NB4 (cell line): ENCODE results near the gene SCN3A.
A peak's percentile ranks its signal among the peaks of the same experiment; 100 is the strongest.

ENCODE experiments used
- DNase-seq: peaks from one replicate; pipeline ENCODE4 v3.0.0; 2010; ENCODE audit warnings: low read depth
- H3K4me3 ChIP-seq: one replicate; pipeline ENCODE4 v1.5.1; 2011; ENCODE audit warnings: mild to moderate bottlenecking, low read depth, low read length, moderate library complexity
- CTCF ChIP-seq: IDR thresholded peaks from one replicate; pipeline ENCODE4 v1.5.1; 2012; ENCODE audit warnings: low read depth, low read length
- MAX ChIP-seq: IDR thresholded peaks from 2 replicates; pipeline ENCODE4 v1.6.1; 2011; ENCODE audit warnings: low read depth, low read length
- MYC ChIP-seq: IDR thresholded peaks from 2 replicates; pipeline ENCODE4 v1.6.1; 2011; ENCODE audit warnings: low read depth, low read length
- POLR2A ChIP-seq: IDR thresholded peaks from 2 replicates; pipeline ENCODE4 v1.6.1; 2011; ENCODE audit warnings: mild to moderate bottlenecking; ENCODE audit not compliant: insufficient read length; ENCODE audit errors: extremely low read depth

SCN3A gene

GRCh38 chr2:165185633-165186032 is 18.2 kb downstream of the SCN3A start:
- TF ChIP-seq MAX (no peak), POLR2A (no peak), CTCF (no peak), MYC (no peak)
- DNase-seq = no peak
- no peak overlapping the region for H3K4me3 ChIP-seq

- DNase-seq = no peak
- no peak overlapping the region for H3K4me3 ChIP-seq
- TF ChIP-seq POLR2A (no peak), MYC (no peak), CTCF (no peak), MAX (no peak)
Observed at GRCh38 chr2:165182029-165182428, 21.8 kb downstream of the SCN3A start.

- no peak for TF ChIP-seq MYC
- TF ChIP-seq CTCF = no peak
- no peak for TF ChIP-seq POLR2A
- no peak for TF ChIP-seq MAX
- no peak for DNase-seq
- no peak overlapping the region for H3K4me3 ChIP-seq
Observed at GRCh38 chr2:165176780-165177179, 27.1 kb downstream of the SCN3A start.

GRCh38 chr2:165173215-165173614 is 30.6 kb downstream of the SCN3A start:
- H3K4me3 ChIP-seq = no peak overlapping the region
- peak; percentile 19 for DNase-seq
- TF ChIP-seq MAX = no peak
- TF ChIP-seq MYC = no peak
- TF ChIP-seq CTCF = no peak
- TF ChIP-seq POLR2A = no peak

GRCh38 chr2:165164201-165164600 is 39.6 kb downstream of the SCN3A start:
- no peak for TF ChIP-seq MYC
- no peak for TF ChIP-seq POLR2A
- no peak for TF ChIP-seq MAX
- no peak for DNase-seq
- H3K4me3 ChIP-seq = no peak overlapping the region

GRCh38 chr2:165163761-165164160 is 40.1 kb downstream of the SCN3A start:
- TF ChIP-seq MAX (no peak), POLR2A (no peak), MYC (no peak), CTCF (no peak)
- no peak for DNase-seq
- no peak overlapping the region for H3K4me3 ChIP-seq
